H1 (cell line): Measurements from ENCODE around the gene SELENOV. TPM values are rescaled to one million over a fixed set of nuclear protein-coding genes. Genes with fewer than 3 reads are reported as not detected.

Source experiments
- CTCF ChIA-PET: fragments of 300-600 bp; sonication (Branson Sonifier 250); formaldehyde crosslinking; loops from one replicate; lab custom pipeline; 2021; ENCODE audit not compliant: partially characterized antibody; lab: Charles Lee
- POLR2A ChIA-PET: fragments of 300-600 bp; sonication (Branson Sonifier 250); formaldehyde crosslinking; loops from one replicate; lab custom pipeline; 2021; ENCODE audit warnings: inconsistent platforms; ENCODE audit not compliant: partially characterized antibody; lab: Charles Lee
- DNase-seq, 2 experiments: peaks; one replicate each; pipeline versions ENCODE4 v3.0.0 to v3.0.0-alpha.2; 2010 to 2022; ENCODE audit warnings: low spot score in 2 of 2, low read depth in 1 of 2, mixed read lengths in 1 of 2
- FAIRE-seq: peaks from 2 replicates; lab custom pipeline; 2011; peaks lifted over from hg19 to GRCh38; lab: Jason Lieb, UNC
- H2AFZ ChIP-seq: 2 replicates; pipeline ENCODE4 v1.8.1; 2012; ENCODE audit warnings: low read length, inconsistent platforms
- H2AK5ac ChIP-seq: 2 replicates; pipeline ENCODE4 v1.6.1; 2013; ENCODE audit warnings: low read depth, low read length
- H2BK120ac ChIP-seq: replicated peaks from 2 replicates; pipeline ENCODE3; 2013; ENCODE audit warnings: low read depth, low read length, inconsistent platforms
- H2BK12ac ChIP-seq: 2 replicates; pipeline ENCODE4 v1.6.1; 2013; ENCODE audit warnings: low read depth, low read length
- H2BK15ac ChIP-seq: 2 replicates; pipeline ENCODE4 v1.6.1; 2013; ENCODE audit warnings: low read length
- H2BK20ac ChIP-seq: 2 replicates; pipeline ENCODE4 v1.6.1; 2013; ENCODE audit warnings: low read length
- H2BK5ac ChIP-seq: 2 replicates; pipeline ENCODE4 v1.6.1; 2013; ENCODE audit warnings: low read depth, low read length
- H3K14ac ChIP-seq: 2 replicates; pipeline ENCODE4 v1.6.1; 2013; ENCODE audit warnings: inconsistent platforms; ENCODE audit not compliant: insufficient read length
- H3K18ac ChIP-seq: 2 replicates; pipeline ENCODE4 v1.6.1; 2013; ENCODE audit warnings: low read length; ENCODE audit errors: extremely low read depth
- H3K23ac ChIP-seq: 2 replicates; pipeline ENCODE4 v1.6.1; 2013; ENCODE audit warnings: inconsistent platforms; ENCODE audit not compliant: insufficient read length
- H3K23me2 ChIP-seq: 2 replicates; pipeline ENCODE4 v1.6.1; 2013; ENCODE audit warnings: low read depth, low read length
- H3K27ac ChIP-seq: 2 replicates; pipeline ENCODE4 v1.6.1; 2011; ENCODE audit warnings: low read depth, low read length, inconsistent platforms
- H3K27me3 ChIP-seq, 4 experiments: replicated peaks in 1 of 4; 1 replicate in 1 of 4; 2 replicates in 3 of 4; pipeline versions ENCODE4 v1.6.1 to v1.8.1; 2011 to 2013; ENCODE audit warnings: low read length in 3 of 4, mild to moderate bottlenecking in 3 of 4, inconsistent platforms in 2 of 4, mixed read lengths in 2 of 4, moderate library complexity in 1 of 4; ENCODE audit not compliant: control insufficient read depth in 3 of 4, insufficient read depth in 3 of 4; ENCODE audit errors: extremely low read depth in 1 of 4
- H3K36me3 ChIP-seq, 4 experiments: 2 replicates each; pipeline versions ENCODE4 v1.6.1 to v1.8.1; 2011 to 2013; ENCODE audit warnings: mild to moderate bottlenecking in 4 of 4, low read length in 3 of 4, moderate library complexity in 2 of 4, control low read depth in 1 of 4, inconsistent platforms in 1 of 4; ENCODE audit not compliant: insufficient read depth in 4 of 4, control insufficient read depth in 2 of 4
- H3K4ac ChIP-seq: replicated peaks from 2 replicates; pipeline ENCODE3; 2013; ENCODE audit warnings: low read length, low read depth, mixed read lengths, inconsistent platforms; ENCODE audit not compliant: insufficient read length
- H3K4me1 ChIP-seq, 4 experiments: replicated peaks in 1 of 4; 1 replicate in 1 of 4; 2 replicates in 3 of 4; pipeline versions ENCODE4 v1.6.1 to v1.8.1; 2011 to 2013; ENCODE audit warnings: low read length in 3 of 4, inconsistent platforms in 2 of 4, mixed read lengths in 1 of 4; ENCODE audit not compliant: insufficient read depth in 4 of 4, control insufficient read depth in 3 of 4
- H3K4me2 ChIP-seq, 2 experiments: 2 replicates each; pipeline versions ENCODE4 v1.6.1 to v1.8.1; 2011 to 2013; ENCODE audit warnings: low read depth in 2 of 2, low read length in 2 of 2, control low read depth in 1 of 2, inconsistent platforms in 1 of 2, mild to moderate bottlenecking in 1 of 2; ENCODE audit not compliant: insufficient read depth in 1 of 2
- H3K4me3 ChIP-seq, 4 experiments: fragments of 200-600, 300-600 bp in 1 of 4; sonication (generic), shearing (Covaris generic), sonication (Bioruptor Twin) in 1 of 4; 2 replicates each; pipeline versions ENCODE4 v1.5.1 to v1.8.1; 2011 to 2016; ENCODE audit warnings: low read length in 4 of 4, low read depth in 3 of 4, control low read depth in 2 of 4, inconsistent platforms in 2 of 4, mild to moderate bottlenecking in 2 of 4, mixed read lengths in 1 of 4, moderate library complexity in 1 of 4; ENCODE audit not compliant: insufficient read depth in 2 of 4; ENCODE audit errors: extremely low read depth in 1 of 4
- H3K56ac ChIP-seq: replicated peaks from 2 replicates; pipeline ENCODE3; 2013; ENCODE audit warnings: low read depth, mild to moderate bottlenecking, mixed read lengths, low read length, inconsistent platforms; ENCODE audit not compliant: insufficient read length
- H3K79me1 ChIP-seq: 2 replicates; pipeline ENCODE4 v1.6.1; 2013; ENCODE audit warnings: low read depth, low read length, control low read depth
- H3K79me2 ChIP-seq, 2 experiments: 2 replicates each; pipeline versions ENCODE4 v1.6.1 to v1.8.1; 2012 to 2013; ENCODE audit warnings: low read length in 2 of 2, mild to moderate bottlenecking in 2 of 2, inconsistent platforms in 1 of 2; ENCODE audit not compliant: insufficient read depth in 2 of 2, control insufficient read depth in 1 of 2
- H3K9ac ChIP-seq, 4 experiments: replicated peaks in 1 of 4; 1 replicate in 1 of 4; 2 replicates in 3 of 4; pipeline versions ENCODE4 v1.6.1 to v1.8.1; 2011 to 2013; ENCODE audit warnings: low read depth in 3 of 4, low read length in 3 of 4, control low read depth in 2 of 4, mild to moderate bottlenecking in 2 of 4, moderate library complexity in 2 of 4, inconsistent platforms in 1 of 4; ENCODE audit errors: extremely low read depth in 1 of 4
- H3K9me3 ChIP-seq, 2 experiments: 2 replicates each; pipeline versions ENCODE4 v1.6.1 to v1.8.1; 2012 to 2013; ENCODE audit warnings: mild to moderate bottlenecking in 2 of 2, moderate library complexity in 2 of 2, control low read depth in 1 of 2, inconsistent platforms in 1 of 2, low read depth in 1 of 2, low read length in 1 of 2, mixed read lengths in 1 of 2; ENCODE audit not compliant: insufficient read depth in 2 of 2
- H4K20me1 ChIP-seq, 2 experiments: replicated peaks in 1 of 2; 2 replicates each; pipeline versions ENCODE3 to v1.8.1; 2011 to 2013; ENCODE audit warnings: inconsistent platforms in 2 of 2, low read length in 2 of 2, mild to moderate bottlenecking in 1 of 2; ENCODE audit not compliant: insufficient read depth in 2 of 2, control insufficient read depth in 1 of 2
- H4K5ac ChIP-seq: 2 replicates; pipeline ENCODE4 v1.6.1; 2013; ENCODE audit warnings: low read length, low read depth, mixed read lengths, inconsistent platforms; ENCODE audit not compliant: insufficient read length
- H4K8ac ChIP-seq: 2 replicates; pipeline ENCODE4 v1.8.0; 2013; ENCODE audit warnings: mild to moderate bottlenecking, moderate library complexity, low read length, inconsistent platforms; ENCODE audit not compliant: insufficient read depth; ENCODE audit errors: extremely low read depth
- H4K91ac ChIP-seq: replicated peaks from 2 replicates; pipeline ENCODE3; 2013; ENCODE audit warnings: low read length, mixed read lengths, inconsistent platforms; ENCODE audit not compliant: insufficient read length
- GTF2F1 ChIP-seq: IDR thresholded peaks from 2 replicates; pipeline ENCODE4 v1.6.1; 2012; ENCODE audit warnings: low read depth, low read length, improper control_type of control experiment, borderline replicate concordance
- HDAC2 ChIP-seq, 2 experiments: fragments of 300-600 bp in 1 of 2; sonication (generic) in 1 of 2; IDR thresholded peaks; 2 replicates each; pipeline ENCODE4 v1.6.1; 2011 to 2012; ENCODE audit warnings: low read depth in 2 of 2, low read length in 2 of 2, mild to moderate bottlenecking in 2 of 2, moderate library complexity in 2 of 2, borderline replicate concordance in 1 of 2, inconsistent platforms in 1 of 2
- JUND ChIP-seq: IDR thresholded peaks from 2 replicates; pipeline ENCODE4 v1.6.1; 2011; ENCODE audit warnings: mild to moderate bottlenecking, improper control_type of control experiment, low read length
- SRF ChIP-seq: IDR thresholded peaks from 2 replicates; pipeline ENCODE4 v1.6.1; 2011; ENCODE audit warnings: mild to moderate bottlenecking, low read depth, low read length, moderate library complexity
- TBP ChIP-seq: IDR thresholded peaks from 2 replicates; pipeline ENCODE4 v1.6.1; 2011; ENCODE audit warnings: low read depth, low read length, improper control_type of control experiment
- WGBS, 2 experiments: shearing (Covaris generic) in 1 of 2; methylation state at CpG; one replicate each; pipeline versions ENCODE4 v1.1.6 to v1.1.7; 2013 to 2015; ENCODE audit warnings: low lambda C conversion rate in 2 of 2, mixed read lengths in 2 of 2, inconsistent platforms in 1 of 2, low coverage in 1 of 2, missing lambda C conversion rate in 1 of 2; ENCODE audit not compliant: insufficient replicate concordance in 2 of 2, insufficient coverage in 1 of 2, insufficient read length in 1 of 2; ENCODE audit errors: extremely low coverage in 1 of 2, missing lambda C conversion rate in 1 of 2; 5-methylcytosine and 5-hydroxymethylcytosine counted together
- polyA plus RNA-seq, 7 experiments: library from polyadenylated mRNA; depleted of rRNA in 3 of 7; stranded (reverse) in 5 of 7; unstranded in 2 of 7; fragments of >200 nt in 5 of 7; fragments of 200-250 nt in 2 of 7; gene quantifications; 1 replicate in 5 of 7; 2 replicates in 1 of 7; 4 replicates in 1 of 7; pipeline versions ENCODE4 v1.2.1 to v1.2.3, GENCODE V29; 2011 to 2013; ENCODE audit warnings: missing spikeins in 2 of 7, mixed read lengths in 2 of 7
- total RNA-seq: library from RNA; stranded (reverse); fragmentation: NEBNext Ultra II Directional; extraction: Animal tissue kit (Norgen Biotek cat#: 25700); gene quantifications from 2 replicates; pipeline ENCODE4 v1.2.1, GENCODE V29; 2021
- TF ChIP-seq, protein P1 (sequence below): IDR thresholded peaks from 2 replicates; pipeline ENCODE4 v1.6.1; 2012; ENCODE audit warnings: inconsistent platforms
- TF ChIP-seq, protein P2 (sequence below): IDR thresholded peaks from 2 replicates; pipeline ENCODE4 v1.6.1; 2011; ENCODE audit warnings: low read length, improper control_type of control experiment
- TF ChIP-seq, protein P3 (sequence below): IDR thresholded peaks from 2 replicates; pipeline ENCODE4 v1.6.1; 2011; ENCODE audit warnings: low read depth, mild to moderate bottlenecking, low read length; ENCODE audit not compliant: insufficient read depth

Gene SELENOV
- total and polyA plus RNA-seq, 2 of the 8 experiments (the other 6 are each of a cell fraction or from before 2014, with no cell fraction given) = 8.4 to 10.7 TPM

DNA sequence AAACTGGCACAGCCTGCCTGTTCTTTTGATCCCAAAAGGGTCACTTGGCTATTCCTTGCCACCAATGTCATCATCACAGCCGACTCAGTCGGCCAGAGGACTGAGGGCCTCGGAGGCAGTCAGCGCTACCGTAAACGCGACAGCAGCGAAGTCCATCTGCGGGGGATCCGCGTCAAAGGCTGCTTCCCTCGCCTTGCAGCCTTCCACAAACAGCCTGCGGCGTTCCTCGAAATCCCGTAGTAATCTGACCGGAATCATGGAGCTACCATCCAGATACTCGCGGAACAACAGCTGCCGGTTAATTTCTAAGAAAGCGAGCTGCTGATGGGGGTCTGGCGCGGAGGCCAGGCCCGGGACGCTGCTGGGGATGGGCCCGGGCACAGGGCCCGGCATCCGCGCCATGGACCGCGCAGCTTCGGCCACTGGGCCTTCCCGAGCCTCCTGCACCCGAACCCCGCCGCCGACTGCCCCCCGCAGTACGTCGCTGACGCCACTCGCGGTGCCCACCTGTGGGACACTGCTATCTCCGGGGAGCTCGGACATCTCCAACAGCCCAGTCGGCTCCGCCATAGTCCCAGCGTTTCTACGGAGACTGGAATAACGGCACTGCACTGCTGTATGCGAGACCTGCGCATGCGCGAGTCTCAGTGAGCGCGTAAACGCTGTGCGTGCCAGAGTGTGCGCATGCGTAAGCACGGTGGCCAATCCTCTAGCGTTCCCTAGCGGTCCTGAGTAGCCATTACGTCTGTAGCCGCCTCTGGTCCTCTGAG is 17.5 kb downstream of the SELENOV start, which contains the start of gene EID2B:
Gene EID2B (minus strand): TSS at position 620 of the 770 bp plus-strand sequence. CDS start 50 bp downstream, at position 570.
- peaks cover 0 to 4% of the 10 kb centered on the region in 2 experiments; a peak in 1 of 4 replicates for H3K79me2 ChIP-seq
- H3K27ac ChIP-seq = no peak within 1 kb of the TSS
- no peak within 1 kb of the TSS for H3K18ac ChIP-seq
- no peak within 1 kb of the TSS for H2AK5ac ChIP-seq
- H2BK12ac ChIP-seq = no peak within 1 kb of the TSS
- no peaks in the 10 kb centered on the region for H3K79me1 ChIP-seq
- H2BK20ac ChIP-seq = no peak within 1 kb of the TSS
- peak within 1 kb of the TSS; percentile 32 for H4K5ac ChIP-seq
- H3K14ac ChIP-seq = no peak within 1 kb of the TSS
- peak within 1 kb of the TSS; percentile 69 for H4K8ac ChIP-seq
- FAIRE-seq (peak; percentile 55), DNase-seq (peak; percentile 94 to 96)
- no peak within 1 kb of the TSS for H3K56ac ChIP-seq
- H3K4me2 ChIP-seq = peak within 1 kb of the TSS; percentile 68 to 96
- peak within 1 kb of the TSS; percentile 55 to 93 (median 78) for H3K4me3 ChIP-seq
- peak within 1 kb of the TSS; percentile 73 for H4K91ac ChIP-seq
- H2BK15ac ChIP-seq = no peak within 1 kb of the TSS
- H3K9me3 ChIP-seq = peaks cover 0 to 4% of the 10 kb centered on the region in 2 experiments; a peak in 1 of 4 replicates
- peaks cover 0 to 3% (median 0%) of the 10 kb centered on the region in 4 experiments; a peak in 1 of 7 replicates for H3K27me3 ChIP-seq
- peak within 1 kb of the TSS; percentile 62 to 73 (median 66) for H3K9ac ChIP-seq
- H3K23ac ChIP-seq = no peak within 1 kb of the TSS
- WGBS, 2 experiments = 1% methylated on average over 65 of the region's 65 CpGs; no CpG with 5 or more reads in 1 of the 2 experiments
- ChIA-PET POLR2A (interaction anchor here (0.7 to 1.8 kb wide), 17 partner anchors 9 to 302 kb away, joined by 3 to 8 read pairs (median 5); partner anchors contain the start of genes DLL3, DYRK1B, MED29 and PAF1), CTCF (interaction anchor here (0.6 to 10.6 kb wide), 24 partner anchors 8 to 240 kb away, joined by 3 to 101 read pairs (median 4); partner anchors contain the start of genes DLL3, EID2 and SELENOV)
- H2BK120ac ChIP-seq = no peak within 1 kb of the TSS
- H3K23me2 ChIP-seq = peaks cover 4% of the 10 kb centered on the region
- H2AFZ ChIP-seq = peak within 1 kb of the TSS; percentile 10; the same call in 1 of the 2 replicates
- peak within 1 kb of the TSS; percentile 89 for H3K4ac ChIP-seq
- H3K4me1 ChIP-seq = no peaks in the 10 kb centered on the region
- no peak within 1 kb of the TSS for H2BK5ac ChIP-seq
- H4K20me1 ChIP-seq = peaks cover 0 to 4% of the 10 kb centered on the region in 2 experiments
- no peaks in the 10 kb centered on the region for H3K36me3 ChIP-seq
- 0 out of 2 replicates have a peak, but pooled peaks have one; percentile 15 for TF ChIP-seq JUND
- TF ChIP-seq, protein P1, sequence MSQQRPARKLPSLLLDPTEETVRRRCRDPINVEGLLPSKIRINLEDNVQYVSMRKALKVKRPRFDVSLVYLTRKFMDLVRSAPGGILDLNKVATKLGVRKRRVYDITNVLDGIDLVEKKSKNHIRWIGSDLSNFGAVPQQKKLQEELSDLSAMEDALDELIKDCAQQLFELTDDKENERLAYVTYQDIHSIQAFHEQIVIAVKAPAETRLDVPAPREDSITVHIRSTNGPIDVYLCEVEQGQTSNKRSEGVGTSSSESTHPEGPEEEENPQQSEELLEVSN = peak; percentile 34; the same call in 1 of the 2 replicates
- TF ChIP-seq HDAC2 (IDR thresholded peaks at IDR 0.05; ENCODE audit: borderline replicate concordance in 1 of 2, low read depth in 2 of 2, low read length in 2 of 2) = peak in 1 of 2 experiments; percentile 70; a peak in 1 of 4 replicates
- TF ChIP-seq TBP = no peak
- no peak for TF ChIP-seq SRF
- peak; percentile 51; the same call in 1 of the 2 replicates for TF ChIP-seq GTF2F1
- TF ChIP-seq, protein P2, sequence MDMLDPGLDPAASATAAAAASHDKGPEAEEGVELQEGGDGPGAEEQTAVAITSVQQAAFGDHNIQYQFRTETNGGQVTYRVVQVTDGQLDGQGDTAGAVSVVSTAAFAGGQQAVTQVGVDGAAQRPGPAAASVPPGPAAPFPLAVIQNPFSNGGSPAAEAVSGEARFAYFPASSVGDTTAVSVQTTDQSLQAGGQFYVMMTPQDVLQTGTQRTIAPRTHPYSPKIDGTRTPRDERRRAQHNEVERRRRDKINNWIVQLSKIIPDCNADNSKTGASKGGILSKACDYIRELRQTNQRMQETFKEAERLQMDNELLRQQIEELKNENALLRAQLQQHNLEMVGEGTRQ = no peak
- TF ChIP-seq, protein P3, sequence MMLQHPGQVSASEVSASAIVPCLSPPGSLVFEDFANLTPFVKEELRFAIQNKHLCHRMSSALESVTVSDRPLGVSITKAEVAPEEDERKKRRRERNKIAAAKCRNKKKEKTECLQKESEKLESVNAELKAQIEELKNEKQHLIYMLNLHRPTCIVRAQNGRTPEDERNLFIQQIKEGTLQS = peak; percentile 79
